Stimulated activated CD4-positive, alpha-beta T cell treated with anti-CD3 and anti-CD28 coated beads, TNF-alpha, amount 100 ng/mL, for 48 hours (primary cell): Measurements from ENCODE around the gene ACKR1.

Experiments used
- DNase-seq, 3 donors: peaks; one replicate each; pipeline ENCODE4 v3.0.0-alpha.2; 2020; ENCODE audit warnings: low read depth in 3 of 3

ACKR1 gene, protein sequence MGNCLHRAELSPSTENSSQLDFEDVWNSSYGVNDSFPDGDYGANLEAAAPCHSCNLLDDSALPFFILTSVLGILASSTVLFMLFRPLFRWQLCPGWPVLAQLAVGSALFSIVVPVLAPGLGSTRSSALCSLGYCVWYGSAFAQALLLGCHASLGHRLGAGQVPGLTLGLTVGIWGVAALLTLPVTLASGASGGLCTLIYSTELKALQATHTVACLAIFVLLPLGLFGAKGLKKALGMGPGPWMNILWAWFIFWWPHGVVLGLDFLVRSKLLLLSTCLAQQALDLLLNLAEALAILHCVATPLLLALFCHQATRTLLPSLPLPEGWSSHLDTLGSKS

DNA sequence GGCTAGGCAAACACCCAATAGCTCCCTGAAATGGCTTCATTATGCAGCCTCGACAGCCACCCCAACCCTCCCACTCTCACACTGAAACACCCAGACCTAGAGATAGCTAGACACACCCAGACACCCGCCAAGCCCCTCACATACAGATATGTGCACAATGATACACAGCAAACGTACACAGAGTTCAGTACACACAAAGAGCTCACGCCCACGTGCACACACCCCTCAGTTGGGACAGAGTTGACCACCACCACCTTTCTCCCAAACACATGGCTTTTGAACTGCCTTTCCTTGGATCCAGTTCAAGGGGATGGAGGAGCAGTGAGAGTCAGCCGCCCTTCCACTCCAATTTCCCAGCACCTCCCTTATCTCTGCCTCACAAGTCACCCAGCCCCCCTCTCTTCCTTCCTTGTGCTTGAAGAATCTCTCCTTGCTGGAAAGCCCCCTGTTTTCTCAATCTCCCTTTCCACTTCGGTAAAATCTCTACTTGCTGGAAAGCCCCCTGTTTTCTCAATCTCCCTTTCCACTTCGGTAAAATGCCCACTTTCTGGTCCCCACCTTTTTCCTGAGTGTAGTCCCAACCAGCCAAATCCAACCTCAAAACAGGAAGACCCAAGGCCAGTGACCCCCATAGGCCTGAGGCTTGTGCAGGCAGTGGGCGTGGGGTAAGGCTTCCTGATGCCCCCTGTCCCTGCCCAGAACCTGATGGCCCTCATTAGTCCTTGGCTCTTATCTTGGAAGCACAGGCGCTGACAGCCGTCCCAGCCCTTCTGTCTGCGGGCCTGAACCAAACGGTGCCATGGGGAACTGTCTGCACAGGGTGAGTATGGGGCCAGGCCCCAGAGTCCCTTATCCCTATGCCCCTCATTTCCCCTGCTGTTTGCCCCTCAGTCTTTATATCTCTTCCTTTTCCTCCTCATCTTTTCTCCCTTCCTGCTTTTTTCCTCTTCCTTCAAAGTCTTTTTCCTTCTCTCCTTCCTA is at the start of gene ACKR1:
ACKR1 (plus strand) TSS at position 715 of the 981 bp plus-strand sequence; CDS start at position 800, 85 bp downstream.
- no peak for DNase-seq

DNA sequence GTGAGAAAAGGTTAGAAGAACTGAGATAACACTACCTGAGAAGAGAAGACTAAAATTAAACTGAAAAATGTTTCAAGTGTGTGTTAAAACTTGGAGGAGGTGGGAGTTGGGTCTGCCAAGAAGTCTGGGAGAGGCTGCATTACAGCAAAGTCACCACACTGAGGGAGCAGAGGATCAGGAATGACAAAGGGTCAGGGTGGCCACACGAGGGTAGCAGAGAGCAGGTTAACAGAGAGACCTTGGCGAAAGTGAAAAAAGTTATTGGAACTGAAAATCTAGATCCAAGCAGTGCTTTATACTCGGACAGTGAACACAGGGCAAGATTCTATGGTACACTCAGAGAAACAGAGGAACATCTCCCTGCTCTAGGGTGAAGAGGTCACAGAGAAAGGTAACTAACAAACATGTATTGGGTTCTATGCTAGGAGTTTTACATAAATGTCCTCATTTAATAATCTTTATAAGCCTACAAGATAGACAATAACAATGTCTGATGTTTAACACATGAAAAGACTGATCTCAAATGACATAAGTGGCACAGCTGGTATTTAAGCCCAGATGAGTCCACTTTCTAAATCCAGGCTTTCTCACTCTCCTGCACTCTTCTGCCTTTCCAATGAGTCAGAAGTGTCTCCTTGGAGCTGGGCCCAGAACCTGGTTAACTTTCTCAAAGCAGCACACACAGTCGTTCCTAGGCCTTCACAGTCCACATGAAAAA is 43.5 kb upstream of the ACKR1 start:
- DNase-seq = peak; percentile 43 to 70 (median 47)

DNA sequence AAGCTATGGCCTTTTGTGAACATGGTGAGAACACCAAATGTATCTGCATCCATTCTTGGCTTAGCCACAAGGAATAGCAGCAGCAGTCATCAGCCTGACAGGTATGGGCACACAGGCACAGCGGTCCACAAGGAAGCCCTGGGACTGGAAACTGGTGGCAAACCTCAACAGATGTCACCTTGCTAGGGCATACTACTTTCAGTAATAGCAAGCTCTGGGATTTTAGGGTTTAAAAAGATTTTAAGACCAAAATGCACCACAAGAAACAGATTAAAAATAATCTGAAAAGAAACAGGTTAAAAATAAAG is 43.0 kb upstream of the ACKR1 start:
- DNase-seq = no peak

GRCh38 chr1:159162516-159163265 is 42.0 kb upstream of the ACKR1 start:
- no peak for DNase-seq

DNA sequence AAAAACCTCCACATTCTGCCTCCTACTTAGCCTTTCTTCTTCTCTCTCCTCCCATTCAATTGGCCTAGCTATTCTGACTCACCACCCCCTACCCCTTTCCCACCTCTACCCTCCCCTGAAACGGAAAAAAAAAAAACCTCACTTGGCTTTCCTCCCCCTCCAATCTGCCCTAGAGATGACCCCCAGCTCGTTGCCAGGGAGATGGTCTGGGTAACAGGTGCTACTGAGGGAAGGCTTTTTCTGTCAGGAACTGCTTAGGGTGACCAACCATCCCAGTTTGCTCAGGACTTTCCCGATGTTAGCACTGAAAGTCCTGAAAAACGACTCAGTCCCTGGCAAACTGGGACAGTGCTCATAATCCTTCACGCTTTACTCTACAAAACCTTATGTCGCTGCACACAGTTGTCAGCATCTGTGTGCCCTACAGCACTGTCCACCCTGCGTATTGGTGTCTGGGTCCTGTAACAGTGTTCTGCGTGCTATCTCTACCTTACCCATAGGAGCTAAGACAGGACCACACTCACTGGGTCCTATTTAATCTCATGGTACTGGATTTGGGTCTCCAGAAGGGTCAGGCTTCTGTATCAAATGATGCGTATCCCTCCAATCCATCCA is 41.0 kb upstream of the ACKR1 start:
- no peak for DNase-seq

- DNase-seq = no peak
These were observed 36.6 kb upstream of the ACKR1 start for GRCh38 chr1:159168043-159168442.

DNA sequence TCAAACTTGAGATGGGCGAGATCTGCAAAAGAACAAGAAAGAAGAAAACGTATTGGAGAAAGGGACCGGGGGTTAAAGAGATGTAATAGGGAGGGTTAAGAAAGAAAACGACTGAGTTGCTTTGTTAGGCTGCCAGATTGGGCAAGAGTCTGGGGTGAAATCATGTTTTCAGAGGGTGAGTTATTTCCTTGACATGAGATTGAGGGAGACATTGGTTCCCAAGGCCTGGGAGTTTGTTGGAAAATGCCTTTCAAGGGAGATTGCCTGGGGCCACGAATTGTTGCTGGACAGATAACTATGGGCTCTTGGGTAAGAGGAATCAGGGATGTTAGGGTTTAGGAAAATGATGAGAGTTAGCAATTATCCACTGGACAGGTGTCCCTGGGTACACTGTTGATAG is 34.0 kb upstream of the ACKR1 start:
- DNase-seq = no peak

- no peak for DNase-seq
These were observed 33.4 kb upstream of the ACKR1 start, which contains the start of gene CADM3 for GRCh38 chr1:159171254-159171687. Gene CADM3, plus strand, starts transcription at chr1:159171615. Its CDS starts 151 bp downstream, at chr1:159171766.

DNA sequence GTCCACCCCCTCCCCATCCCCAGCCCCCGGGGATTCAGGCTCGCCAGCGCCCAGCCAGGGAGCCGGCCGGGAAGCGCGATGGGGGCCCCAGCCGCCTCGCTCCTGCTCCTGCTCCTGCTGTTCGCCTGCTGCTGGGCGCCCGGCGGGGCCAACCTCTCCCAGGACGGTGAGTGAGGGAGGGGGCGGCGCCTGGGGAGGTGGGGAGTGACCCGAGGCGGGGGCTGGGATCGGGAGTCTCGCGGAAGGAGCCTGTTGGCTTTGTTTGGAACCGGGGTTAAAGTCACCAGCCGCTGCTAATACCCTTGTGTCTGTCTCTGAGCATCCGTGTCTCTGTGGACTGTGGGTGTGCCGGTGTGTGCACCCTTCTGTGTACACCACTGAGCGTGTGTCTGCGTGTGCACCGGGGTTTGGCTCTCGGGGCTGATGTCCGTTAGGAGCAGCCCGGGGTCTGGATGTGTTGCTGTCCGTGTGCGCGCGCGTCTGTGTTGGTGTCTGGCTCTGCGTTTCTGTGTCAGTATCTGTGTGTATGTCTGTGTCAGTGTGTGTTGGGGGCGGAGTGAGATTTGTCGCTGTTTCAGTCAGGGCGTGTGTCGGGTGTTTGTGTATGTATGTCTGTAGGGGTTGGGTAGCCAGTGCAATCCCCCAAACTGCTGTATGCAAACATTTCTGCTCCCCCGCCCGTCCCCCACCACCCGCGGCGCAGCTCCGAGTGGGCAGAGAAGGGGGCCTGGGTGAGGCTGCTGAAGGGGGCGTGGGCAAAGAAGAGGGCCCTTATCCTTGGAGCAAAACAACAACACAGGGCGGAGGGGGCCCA is 32.8 kb upstream of the ACKR1 start:
- no peak for DNase-seq

DNA sequence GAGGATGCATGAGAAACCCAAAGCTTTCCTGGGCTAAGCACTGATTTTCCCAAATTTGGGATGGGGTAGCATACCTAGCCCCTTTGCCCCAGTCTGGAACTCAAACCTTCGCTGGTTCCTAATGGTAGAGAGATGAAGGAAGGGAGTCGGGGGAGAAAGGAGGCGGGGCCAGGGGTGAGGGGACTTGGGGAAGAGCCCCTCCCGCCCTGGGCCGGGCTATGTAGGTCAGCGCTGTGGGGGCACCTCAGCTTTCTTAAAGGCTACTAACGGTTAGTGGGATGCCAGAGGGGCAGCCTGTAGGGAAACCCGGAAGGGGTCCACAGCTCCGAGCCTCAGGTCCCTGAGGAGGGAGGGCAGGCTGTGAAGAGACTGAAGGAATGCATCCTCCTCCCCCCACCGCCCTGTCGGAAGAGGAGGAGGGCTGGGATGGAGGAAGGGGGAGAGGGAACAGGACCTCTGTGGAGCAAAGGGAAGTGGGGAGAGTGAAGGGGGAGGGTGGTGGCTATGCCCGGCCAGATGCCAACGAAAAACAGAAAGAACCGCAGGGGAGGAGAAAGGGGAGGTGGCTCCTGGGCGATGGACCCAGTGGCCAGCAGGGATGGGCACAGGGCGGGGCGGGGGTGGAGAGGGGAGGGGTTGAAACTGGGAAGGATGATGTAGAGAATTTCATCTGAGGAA is 31.9 kb upstream of the ACKR1 start:
- DNase-seq = no peak

DNA sequence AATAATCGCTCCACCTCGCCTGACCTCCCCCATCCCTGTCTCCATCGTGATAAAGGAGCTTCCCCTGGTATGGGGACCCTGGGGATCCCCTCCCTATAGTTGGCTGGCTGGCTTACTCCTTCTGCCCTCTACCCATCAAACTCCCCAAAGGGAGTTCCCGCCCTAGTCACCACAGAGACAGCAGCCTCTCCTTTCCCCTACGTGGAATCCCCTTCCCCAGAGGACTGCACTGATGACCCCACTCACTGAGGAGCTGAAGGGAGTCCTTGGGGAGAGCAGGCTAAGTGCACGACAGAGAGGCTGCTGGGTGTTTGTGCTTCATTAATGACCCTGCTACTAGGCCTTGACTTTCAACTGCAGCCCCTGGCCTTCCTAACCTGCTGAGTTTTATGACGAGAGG is 31.4 kb upstream of the ACKR1 start:
- no peak for DNase-seq

GRCh38 chr1:159175571-159175970 is 29.1 kb upstream of the ACKR1 start:
- no peak for DNase-seq

GRCh38 chr1:159177272-159177907 is 27.3 kb upstream of the ACKR1 start:
- no peak for DNase-seq

GRCh38 chr1:159179906-159180305 is 24.8 kb upstream of the ACKR1 start:
- DNase-seq = no peak

DNA sequence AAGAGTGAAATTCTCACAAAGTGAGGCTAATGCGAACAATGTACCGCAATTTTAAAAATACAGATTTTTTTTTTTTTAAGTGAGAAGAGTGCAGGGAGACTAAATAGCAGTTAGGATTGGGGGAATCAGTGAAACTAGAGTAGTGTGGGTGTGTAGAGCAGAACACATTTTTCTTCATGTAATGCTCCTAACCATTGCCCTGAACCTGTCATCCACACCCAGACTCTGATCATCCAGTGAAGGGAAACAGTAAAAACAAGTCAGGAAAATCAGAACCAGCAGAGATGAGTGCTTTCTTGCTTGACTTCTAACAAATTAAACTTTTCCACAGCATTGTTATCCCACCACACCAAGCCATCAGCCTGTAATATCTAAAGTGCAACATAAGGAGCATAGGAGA is 24.2 kb upstream of the ACKR1 start:
- no peak for DNase-seq

GRCh38 chr1:159181328-159182024 is 23.2 kb upstream of the ACKR1 start:
- no peak for DNase-seq

DNA sequence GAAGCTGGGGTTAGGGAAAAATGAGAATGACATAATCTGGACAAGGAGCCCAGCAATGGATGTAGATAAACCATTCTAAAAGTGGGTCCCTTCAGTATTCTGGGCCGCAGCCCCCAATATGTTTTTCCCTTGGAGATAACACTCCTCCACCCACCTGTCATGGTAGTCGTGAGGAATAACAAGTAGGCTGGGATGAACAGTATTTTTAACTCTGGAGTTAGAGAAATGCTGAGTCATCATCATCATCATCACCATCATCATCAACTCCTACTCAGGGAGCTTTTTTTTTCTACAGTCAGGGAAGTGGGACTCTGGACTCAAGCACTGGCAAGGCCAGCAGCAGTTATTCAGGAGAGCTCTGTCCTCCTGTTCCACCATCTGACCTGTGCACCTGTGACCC is 20.5 kb upstream of the ACKR1 start:
- no peak for DNase-seq

DNA sequence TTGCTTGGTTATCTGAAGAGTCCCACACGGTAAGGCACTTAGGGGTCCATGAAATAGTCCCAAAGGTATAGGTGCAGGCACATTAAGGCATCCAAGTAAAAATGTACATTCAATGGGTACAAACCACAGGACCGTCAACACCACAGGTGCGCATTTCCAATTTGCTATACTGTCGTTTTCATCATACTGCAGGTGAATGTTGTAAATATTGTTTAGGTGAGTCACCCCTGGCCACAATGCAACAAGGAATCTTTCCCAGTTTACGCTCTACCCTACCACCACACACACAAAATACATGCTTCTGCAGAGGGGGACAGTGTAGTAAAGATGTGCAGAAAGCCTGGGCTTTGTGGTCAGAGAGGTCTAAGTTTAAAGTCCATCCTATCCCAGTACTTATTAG is 19.6 kb upstream of the ACKR1 start:
- DNase-seq = no peak
